Astrocyte of the cerebellum (primary cell): ENCODE measurements around the gene LHFPL3.
"Not testable (repeated sequence)": the region's sequence is repeated elsewhere in the genome, so short reads cannot be mapped to it uniquely, and the experiment has no call there.

Source experiments
- DNase-seq: peaks from one replicate; pipeline ENCODE4 v3.0.0-alpha.2; 2011; ENCODE audit warnings: low read depth
- H3K4me3 ChIP-seq: 2 replicates; pipeline ENCODE4 v1.5.1; 2011; ENCODE audit warnings: mild to moderate bottlenecking, low read depth, low read length, moderate library complexity
- CTCF ChIP-seq: IDR thresholded peaks from 2 replicates; pipeline ENCODE4 v1.5.1; 2012; ENCODE audit warnings: low read length, low read depth, moderate library complexity, mild to moderate bottlenecking; ENCODE audit errors: missing control alignments
- in situ Hi-C: cut with HindIII; loops from 2 replicates; pipeline ENCODE4 v1.10.0; 2017; ENCODE audit warnings: low sequenced_read_pairs

LHFPL3 gene

GRCh38 chr7:104931181-104931781 is 602.9 kb downstream of the LHFPL3 start:
- no peak for TF ChIP-seq CTCF

GRCh38 chr7:104933022-104933421 is 604.6 kb downstream of the LHFPL3 start:
- H3K4me3 ChIP-seq: no peak overlapping the region
- in situ Hi-C loops: no loop called here
- no peak for TF ChIP-seq CTCF
- DNase-seq: no peak

More at GRCh38 chr7:104931181-104931781, 602.9 kb downstream of the LHFPL3 start:
- no peak for DNase-seq
- in situ Hi-C loops: no loop called here
- no peak overlapping the region for H3K4me3 ChIP-seq

GRCh38 chr7:104933521-104933988 is 605.2 kb downstream of the LHFPL3 start:
- in situ Hi-C loops: no loop called here
- no peak overlapping the region for H3K4me3 ChIP-seq
- TF ChIP-seq CTCF: no peak
- no peak for DNase-seq

GRCh38 chr7:104934665-104935064 is 606.3 kb downstream of the LHFPL3 start:
- in situ Hi-C loops: no loop called here
- no peak for DNase-seq
- TF ChIP-seq CTCF: no peak
- H3K4me3 ChIP-seq: no peak overlapping the region

GRCh38 chr7:104935276-104935675 is 606.9 kb downstream of the LHFPL3 start:
- TF ChIP-seq CTCF: no peak
- DNase-seq: no peak
- H3K4me3 ChIP-seq: no peak overlapping the region
- in situ Hi-C loops: no loop called here

GRCh38 chr7:104936546-104936945 is 608.1 kb downstream of the LHFPL3 start:
- no peak for TF ChIP-seq CTCF
- H3K4me3 ChIP-seq: no peak overlapping the region
- in situ Hi-C loops: no loop called here
- DNase-seq: no peak

GRCh38 chr7:104937489-104937888 is 609.1 kb downstream of the LHFPL3 start:
- DNase-seq, in situ Hi-C loops, H3K4me3 ChIP-seq: not testable (repeated sequence)
